SJSA1 (cell line): Measurements from ENCODE around the gene ATP2C2. TPM values are rescaled to one million over a fixed set of nuclear protein-coding genes. Genes with fewer than 3 reads are reported as not detected.
"Not testable (repeated sequence)": the region's sequence is repeated elsewhere in the genome, so short reads cannot be mapped to it uniquely, and the experiment has no call there.

Experiments
- DNase-seq, 2 experiments: peaks; one replicate each; pipeline ENCODE4 v3.0.0-alpha.2; 2015 to 2020; ENCODE audit warnings: low spot score in 2 of 2, low read depth in 1 of 2
- H3K27ac ChIP-seq: fragments of 250-450 bp; sonication (Bioruptor Pico); 2 replicates; pipeline ENCODE4 v1.5.1; 2020; ENCODE audit warnings: mild to moderate bottlenecking, moderate library complexity
- H3K27me3 ChIP-seq: fragments of 250-450 bp; sonication (Bioruptor Pico); replicated peaks from 2 replicates; pipeline ENCODE4 v1.5.1; 2020; ENCODE audit warnings: mild to moderate bottlenecking, moderate library complexity
- H3K36me3 ChIP-seq: fragments of 250-450 bp; sonication (Bioruptor Pico); 2 replicates; pipeline ENCODE4 v1.5.1; 2020; ENCODE audit warnings: mild to moderate bottlenecking
- H3K4me1 ChIP-seq: fragments of 250-450 bp; sonication (Bioruptor Pico); replicated peaks from 2 replicates; pipeline ENCODE4 v1.6.1; 2021; ENCODE audit warnings: mild to moderate bottlenecking
- H3K4me3 ChIP-seq: fragments of 250-450 bp; sonication (Bioruptor Pico); 2 replicates; pipeline ENCODE4 v1.5.1; 2020; ENCODE audit warnings: mild to moderate bottlenecking
- H3K9me3 ChIP-seq: fragments of 250-450 bp; sonication (Bioruptor Pico); replicated peaks from 2 replicates; pipeline ENCODE4 v1.5.1; 2020; ENCODE audit warnings: mild to moderate bottlenecking
- total RNA-seq: library from RNA; depleted of rRNA; stranded (reverse); fragments of >200 nt; shearing (Covaris generic); gene quantifications from 2 replicates; pipeline ENCODE4 v1.2.3, GENCODE V29; 2014

ATP2C2 gene
- total RNA-seq, 1 experiment from 2014 or later: not detected

GRCh38 chr16:84442416-84443145, 74.2 kb downstream of the ATP2C2 start:
- H3K9me3 ChIP-seq: no peaks in the 10 kb centered on the region
- H3K4me1 ChIP-seq: peaks cover 16% of the 10 kb centered on the region
- H3K27ac ChIP-seq: no peak overlapping the region
- H3K4me3 ChIP-seq: no peak overlapping the region
- H3K36me3 ChIP-seq: no peaks in the 10 kb centered on the region
- 0 out of 2 replicates have a peak, but pooled peaks cover 11% of the 10 kb centered on the region for H3K27me3 ChIP-seq
- no peak for DNase-seq

- 0 out of 2 replicates have a peak, but pooled peaks cover 11% of the 10 kb centered on the region for H3K27me3 ChIP-seq
- no peak for DNase-seq
- H3K9me3 ChIP-seq: no peaks in the 10 kb centered on the region
- no peak overlapping the region for H3K4me3 ChIP-seq
- no peak overlapping the region for H3K27ac ChIP-seq
- H3K4me1 ChIP-seq: peaks cover 16% of the 10 kb centered on the region
- no peaks in the 10 kb centered on the region for H3K36me3 ChIP-seq
These were observed 74.9 kb downstream of the ATP2C2 start for GRCh38 chr16:84443166-84443802.

GRCh38 chr16:84444476-84444875, 76.1 kb downstream of the ATP2C2 start:
- no peak for DNase-seq
- H3K4me1 ChIP-seq: peaks cover 10% of the 10 kb centered on the region
- no peak overlapping the region for H3K4me3 ChIP-seq
- H3K27ac ChIP-seq: no peak overlapping the region
- H3K9me3 ChIP-seq: no peaks in the 10 kb centered on the region
- H3K27me3 ChIP-seq: 0 out of 2 replicates have a peak, but pooled peaks cover 8% of the 10 kb centered on the region
- no peaks in the 10 kb centered on the region for H3K36me3 ChIP-seq

- no peaks in the 10 kb centered on the region for H3K36me3 ChIP-seq
- H3K9me3 ChIP-seq: no peaks in the 10 kb centered on the region
- 0 out of 2 replicates have a peak, but pooled peaks cover 4% of the 10 kb centered on the region for H3K27me3 ChIP-seq
- no peak overlapping the region for H3K27ac ChIP-seq
- DNase-seq: no peak
- no peaks in the 10 kb centered on the region; the same call in 1 of the 2 replicates for H3K4me1 ChIP-seq
- H3K4me3 ChIP-seq: no peak overlapping the region
These were observed 77.7 kb downstream of the ATP2C2 start for GRCh38 chr16:84446084-84446483.

GRCh38 chr16:84446596-84447392, 78.5 kb downstream of the ATP2C2 start:
- Histone ChIP-seq H3K4me3 (no peak overlapping the region), H3K4me1 (no peaks in the 10 kb centered on the region; the same call in 1 of the 2 replicates), H3K9me3 (no peaks in the 10 kb centered on the region), H3K36me3 (no peaks in the 10 kb centered on the region), H3K27me3 (0 out of 2 replicates have a peak, but pooled peaks cover 4% of the 10 kb centered on the region), H3K27ac (no peak overlapping the region)
- no peak for DNase-seq

GRCh38 chr16:84448444-84448843, 80.1 kb downstream of the ATP2C2 start:
- Histone ChIP-seq H3K4me1 (no peaks in the 10 kb centered on the region; the same call in 1 of the 2 replicates), H3K9me3 (no peaks in the 10 kb centered on the region), H3K36me3 (no peaks in the 10 kb centered on the region), H3K4me3 (no peak overlapping the region), H3K27ac (no peak overlapping the region), H3K27me3 (0 out of 2 replicates have a peak, but pooled peaks cover 4% of the 10 kb centered on the region)
- DNase-seq: no peak

- Histone ChIP-seq H3K27me3 (0 out of 2 replicates have a peak, but pooled peaks cover 4% of the 10 kb centered on the region), H3K36me3 (no peaks in the 10 kb centered on the region), H3K4me1 (no peaks in the 10 kb centered on the region; the same call in 1 of the 2 replicates), H3K9me3 (no peaks in the 10 kb centered on the region), H3K27ac (no peak overlapping the region), H3K4me3 (no peak overlapping the region)
- no peak for DNase-seq
These were observed 81.1 kb downstream of the ATP2C2 start for GRCh38 chr16:84449156-84450140.

- DNase-seq: no peak
These were observed 82.0 kb downstream of the ATP2C2 start for GRCh38 chr16:84450176-84450865.

GRCh38 chr16:84451010-84451676, 82.8 kb downstream of the ATP2C2 start:
- H3K27me3 ChIP-seq, H3K4me1 ChIP-seq, H3K27ac ChIP-seq, H3K9me3 ChIP-seq, H3K36me3 ChIP-seq, DNase-seq, H3K4me3 ChIP-seq: not testable (repeated sequence)

More at GRCh38 chr16:84450176-84450865, 82.0 kb downstream of the ATP2C2 start:
- Histone ChIP-seq H3K27ac (no peak overlapping the region), H3K36me3 (no peaks in the 10 kb centered on the region), H3K9me3 (no peaks in the 10 kb centered on the region), H3K27me3 (0 out of 2 replicates have a peak, but pooled peaks cover 4% of the 10 kb centered on the region), H3K4me3 (no peak overlapping the region), H3K4me1 (no peaks in the 10 kb centered on the region; the same call in 1 of the 2 replicates)

- DNase-seq: no peak
- no peak overlapping the region for H3K27ac ChIP-seq
- no peaks in the 10 kb centered on the region for H3K27me3 ChIP-seq
- H3K36me3 ChIP-seq: no peaks in the 10 kb centered on the region
- H3K4me3 ChIP-seq: no peak overlapping the region
- H3K4me1 ChIP-seq: no peaks in the 10 kb centered on the region; the same call in 1 of the 2 replicates
- no peaks in the 10 kb centered on the region for H3K9me3 ChIP-seq
These were observed 83.4 kb downstream of the ATP2C2 start for GRCh38 chr16:84451781-84452180.

GRCh38 chr16:84453061-84453752, 84.9 kb downstream of the ATP2C2 start:
- H3K4me1 ChIP-seq: no peaks in the 10 kb centered on the region
- no peaks in the 10 kb centered on the region for H3K36me3 ChIP-seq
- no peaks in the 10 kb centered on the region for H3K9me3 ChIP-seq
- no peak overlapping the region for H3K27ac ChIP-seq
- H3K4me3 ChIP-seq: no peak overlapping the region
- no peak for DNase-seq
- no peaks in the 10 kb centered on the region for H3K27me3 ChIP-seq
